Cardiac muscle cell (in vitro differentiated cells and primary cell): ENCODE data around the gene PIWIL1. TPM values are rescaled to one million over a fixed set of nuclear protein-coding genes. Genes with fewer than 3 reads are reported as not detected.
A peak's percentile ranks its signal among the peaks of the same experiment; 100 is the strongest.

Experiments used
- DNase-seq, 2 donors: peaks; one replicate each; pipeline versions ENCODE4 v3.0.0 to v3.0.0-alpha.2; 2010 to 2017; ENCODE audit warnings: low read depth in 1 of 2, low spot score in 1 of 2
- H3K27ac ChIP-seq: fragments of 200-600 bp; sonication (generic); 2 replicates; pipeline ENCODE4 v1.5.1; 2016
- H3K27me3 ChIP-seq: fragments of 200-600 bp; sonication (generic); 2 replicates; pipeline ENCODE4 v1.6.0; 2016; ENCODE audit warnings: control low read depth
- H3K36me3 ChIP-seq: fragments of 200-600 bp; sonication (generic); 2 replicates; pipeline ENCODE4 v1.5.1; 2016; ENCODE audit warnings: control low read depth
- H3K4me1 ChIP-seq: fragments of 200-600 bp; sonication (generic); 2 replicates; pipeline ENCODE4 v1.8.1; 2017; ENCODE audit warnings: low read depth, mild to moderate bottlenecking, mixed run types
- H3K4me3 ChIP-seq: fragments of 200-600 bp; sonication (generic); 2 replicates; pipeline ENCODE4 v1.5.1; 2016; ENCODE audit warnings: mild to moderate bottlenecking
- H3K9me3 ChIP-seq: fragments of 200-600 bp; sonication (generic); 2 replicates; pipeline ENCODE4 v1.5.1; 2017; ENCODE audit warnings: low read depth, mild to moderate bottlenecking, control low read depth
- CTCF ChIP-seq: IDR thresholded peaks from 2 replicates; pipeline ENCODE4 v1.5.1; 2012; ENCODE audit warnings: low read depth, mild to moderate bottlenecking, low read length
- polyA plus RNA-seq: library from polyadenylated mRNA; unstranded; fragments of >200 nt; fragmentation: Nextera tagmentation; extraction: Ambion mirVana; gene quantifications from 2 replicates; pipeline ENCODE4 v1.2.1, GENCODE V29; 2016
- total RNA-seq: library from RNA; depleted of rRNA; stranded (reverse); fragments of >200 nt; gene quantifications from 2 replicates; pipeline ENCODE4 v1.2.3, GENCODE V29; 2016

Gene PIWIL1
- total and polyA plus RNA-seq, 2 experiments from 2014 or later: not detected

- peak in 1 of 2 donors; percentile 51 for DNase-seq
- H3K36me3 ChIP-seq: no peaks in the 10 kb centered on the region
These were observed 64.0 kb downstream of the PIWIL1 start for GRCh38 chr12:130401703-130402102.

GRCh38 chr12:130405332-130405731, 67.6 kb downstream of the PIWIL1 start:
- TF ChIP-seq CTCF: no peak
- H3K27me3 ChIP-seq: no peaks in the 10 kb centered on the region
- no peak overlapping the region for H3K27ac ChIP-seq
- no peak for DNase-seq
- no peak overlapping the region for H3K4me3 ChIP-seq
- no peaks in the 10 kb centered on the region for H3K4me1 ChIP-seq
- no peaks in the 10 kb centered on the region for H3K9me3 ChIP-seq
- no peaks in the 10 kb centered on the region for H3K36me3 ChIP-seq

More at GRCh38 chr12:130401703-130402102, 64.0 kb downstream of the PIWIL1 start:
- Histone ChIP-seq H3K4me3 (no peak overlapping the region), H3K27me3 (no peaks in the 10 kb centered on the region), H3K27ac (no peak overlapping the region), H3K9me3 (no peaks in the 10 kb centered on the region), H3K4me1 (no peaks in the 10 kb centered on the region)
- TF ChIP-seq CTCF: no peak

GRCh38 chr12:130412384-130412783, 74.7 kb downstream of the PIWIL1 start:
- Histone ChIP-seq H3K4me3 (no peak overlapping the region), H3K4me1 (no peaks in the 10 kb centered on the region), H3K27me3 (no peaks in the 10 kb centered on the region), H3K9me3 (no peaks in the 10 kb centered on the region), H3K36me3 (no peaks in the 10 kb centered on the region), H3K27ac (no peak overlapping the region)
- DNase-seq: no peak
- TF ChIP-seq CTCF: no peak

- H3K27ac ChIP-seq: no peak overlapping the region
- no peak for TF ChIP-seq CTCF
- no peaks in the 10 kb centered on the region for H3K9me3 ChIP-seq
- DNase-seq: no peak
- no peaks in the 10 kb centered on the region for H3K27me3 ChIP-seq
- H3K4me3 ChIP-seq: no peak overlapping the region
- no peaks in the 10 kb centered on the region for H3K4me1 ChIP-seq
- no peaks in the 10 kb centered on the region for H3K36me3 ChIP-seq
These were observed 76.2 kb downstream of the PIWIL1 start for GRCh38 chr12:130413909-130414308.

- H3K4me1 ChIP-seq: no peaks in the 10 kb centered on the region
- TF ChIP-seq CTCF: no peak
- H3K9me3 ChIP-seq: no peaks in the 10 kb centered on the region
- DNase-seq: no peak
- H3K36me3 ChIP-seq: no peaks in the 10 kb centered on the region
- no peak overlapping the region for H3K27ac ChIP-seq
- no peaks in the 10 kb centered on the region for H3K27me3 ChIP-seq
- H3K4me3 ChIP-seq: no peak overlapping the region
These were observed 76.7 kb downstream of the PIWIL1 start for GRCh38 chr12:130414381-130414780.

- Histone ChIP-seq H3K4me3 (no peak overlapping the region), H3K27ac (no peak overlapping the region), H3K4me1 (no peaks in the 10 kb centered on the region), H3K9me3 (no peaks in the 10 kb centered on the region), H3K36me3 (no peaks in the 10 kb centered on the region), H3K27me3 (no peaks in the 10 kb centered on the region)
- no peak for TF ChIP-seq CTCF
- no peak for DNase-seq
These were observed 80.6 kb downstream of the PIWIL1 start for GRCh38 chr12:130418251-130418650.
